GM12875 (cell line): ENCODE measurements around the gene POMGNT2.
A peak's percentile ranks its signal among the peaks of the same experiment; 100 is the strongest.

Experiments
- H3K4me3 ChIP-seq: one replicate; pipeline ENCODE4 v1.5.1; 2011; ENCODE audit warnings: low read depth, low read length, control low read depth
- TF ChIP-seq, protein P1 (sequence below): IDR thresholded peaks from 2 replicates; pipeline ENCODE4 v1.5.1; 2011; ENCODE audit warnings: low read depth, mild to moderate bottlenecking, control low read depth, inconsistent platforms, low read length, moderate library complexity, borderline replicate concordance; ENCODE audit not compliant: insufficient read depth

Gene POMGNT2

DNA sequence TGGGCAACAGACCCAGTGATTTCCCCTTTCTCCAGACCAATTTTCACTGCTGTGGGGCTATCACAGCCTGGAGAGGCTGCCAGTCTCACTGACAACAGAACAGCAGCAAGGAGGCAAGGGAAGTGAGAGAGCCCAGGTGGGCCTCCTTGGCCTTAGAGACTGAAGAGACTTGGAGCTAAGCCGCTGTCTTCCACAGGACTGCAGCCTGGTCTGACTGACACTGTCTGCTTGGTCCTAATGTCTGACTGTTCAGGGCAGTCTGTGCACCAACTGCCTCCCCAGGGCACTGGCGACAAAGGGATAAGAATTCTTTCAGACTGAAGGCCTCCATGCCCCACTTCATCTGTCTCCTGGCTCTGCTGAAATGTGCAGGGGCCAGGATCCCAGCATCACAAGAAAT is 11.5 kb downstream of the POMGNT2 start:
- TF ChIP-seq, protein P1, sequence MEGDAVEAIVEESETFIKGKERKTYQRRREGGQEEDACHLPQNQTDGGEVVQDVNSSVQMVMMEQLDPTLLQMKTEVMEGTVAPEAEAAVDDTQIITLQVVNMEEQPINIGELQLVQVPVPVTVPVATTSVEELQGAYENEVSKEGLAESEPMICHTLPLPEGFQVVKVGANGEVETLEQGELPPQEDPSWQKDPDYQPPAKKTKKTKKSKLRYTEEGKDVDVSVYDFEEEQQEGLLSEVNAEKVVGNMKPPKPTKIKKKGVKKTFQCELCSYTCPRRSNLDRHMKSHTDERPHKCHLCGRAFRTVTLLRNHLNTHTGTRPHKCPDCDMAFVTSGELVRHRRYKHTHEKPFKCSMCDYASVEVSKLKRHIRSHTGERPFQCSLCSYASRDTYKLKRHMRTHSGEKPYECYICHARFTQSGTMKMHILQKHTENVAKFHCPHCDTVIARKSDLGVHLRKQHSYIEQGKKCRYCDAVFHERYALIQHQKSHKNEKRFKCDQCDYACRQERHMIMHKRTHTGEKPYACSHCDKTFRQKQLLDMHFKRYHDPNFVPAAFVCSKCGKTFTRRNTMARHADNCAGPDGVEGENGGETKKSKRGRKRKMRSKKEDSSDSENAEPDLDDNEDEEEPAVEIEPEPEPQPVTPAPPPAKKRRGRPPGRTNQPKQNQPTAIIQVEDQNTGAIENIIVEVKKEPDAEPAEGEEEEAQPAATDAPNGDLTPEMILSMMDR, result no peak
- H3K4me3 ChIP-seq, result no peak overlapping the region

DNA sequence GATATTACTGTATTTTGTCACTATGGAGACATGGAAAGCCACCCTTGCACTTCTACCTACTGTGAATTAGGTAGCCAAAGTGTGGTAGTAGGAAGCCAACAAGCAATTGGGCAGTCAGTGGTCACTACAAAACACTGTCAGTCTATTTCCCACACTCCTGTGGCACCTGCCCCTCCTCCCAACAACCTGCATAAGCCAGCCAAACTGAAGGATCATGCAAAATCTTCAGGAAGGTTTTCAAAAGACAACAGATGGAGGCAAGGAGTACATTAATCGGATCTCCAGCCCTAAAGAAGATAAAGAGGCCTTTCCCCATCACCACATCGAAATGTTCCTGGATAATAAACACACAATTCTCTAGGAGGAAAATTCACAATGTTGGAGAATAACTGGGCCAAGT is 11.9 kb downstream of the POMGNT2 start:
- TF ChIP-seq, protein P1, result no peak
- H3K4me3 ChIP-seq, result no peak overlapping the region

DNA sequence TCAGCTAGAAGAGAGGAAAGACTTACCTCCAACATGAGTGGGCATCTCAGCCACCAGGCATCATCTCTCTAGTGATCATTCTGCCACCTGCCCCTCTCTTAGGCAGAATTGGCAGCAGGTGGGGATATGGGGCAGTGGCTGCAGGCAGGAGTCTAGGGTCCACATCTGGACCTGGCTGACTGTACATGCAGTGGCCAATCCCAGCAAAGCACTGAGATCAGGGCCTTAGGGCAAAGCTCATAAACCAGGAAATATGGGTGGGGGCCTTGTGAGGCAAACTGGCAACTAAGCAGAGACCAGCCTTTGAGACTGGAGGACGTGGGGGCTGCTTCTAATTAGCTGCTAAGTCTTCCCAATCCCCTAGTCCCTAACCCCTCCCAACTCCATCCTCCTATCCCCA is 12.9 kb downstream of the POMGNT2 start:
- H3K4me3 ChIP-seq, result no peak overlapping the region
- TF ChIP-seq, protein P1, result no peak

DNA sequence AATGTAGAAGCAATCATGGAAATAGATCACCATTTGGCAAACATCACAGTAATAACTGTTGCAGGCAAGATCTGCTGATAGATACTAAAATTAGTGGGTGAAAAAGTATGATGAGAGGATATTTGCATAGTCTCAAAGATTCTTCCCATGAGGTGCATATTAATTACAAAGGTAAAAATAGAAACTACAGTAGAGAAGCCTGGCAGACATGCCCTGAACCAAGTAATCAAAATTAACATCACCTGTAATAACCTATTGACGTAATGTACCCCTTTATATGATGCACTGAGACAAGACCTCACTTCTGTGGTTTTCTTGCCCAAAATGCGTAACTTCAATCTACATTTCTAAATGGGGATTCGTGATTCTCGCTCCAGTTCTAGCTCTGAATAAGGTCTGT is 14.4 kb downstream of the POMGNT2 start:
- TF ChIP-seq, protein P1, result no peak
- no peak overlapping the region for H3K4me3 ChIP-seq

DNA sequence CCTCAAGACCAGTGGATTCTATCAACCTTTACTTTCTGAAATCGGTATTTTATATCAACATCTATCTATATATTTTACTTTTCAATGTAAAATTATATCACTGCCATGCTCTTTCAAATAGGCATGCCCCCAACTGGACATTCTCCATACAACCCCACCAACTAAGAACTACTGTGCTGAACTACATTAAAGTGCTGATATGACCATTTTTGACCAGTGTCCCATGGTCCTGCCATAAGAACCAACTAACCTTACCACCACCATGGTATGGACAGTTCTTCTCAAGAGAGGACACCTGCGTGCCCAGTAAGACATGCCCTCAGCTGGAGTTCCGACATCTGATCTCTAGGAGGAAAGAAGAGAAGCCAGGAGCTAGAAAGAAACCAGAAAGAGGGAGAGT is 15.6 kb downstream of the POMGNT2 start:
- TF ChIP-seq, protein P1, result no peak
- no peak overlapping the region for H3K4me3 ChIP-seq

DNA sequence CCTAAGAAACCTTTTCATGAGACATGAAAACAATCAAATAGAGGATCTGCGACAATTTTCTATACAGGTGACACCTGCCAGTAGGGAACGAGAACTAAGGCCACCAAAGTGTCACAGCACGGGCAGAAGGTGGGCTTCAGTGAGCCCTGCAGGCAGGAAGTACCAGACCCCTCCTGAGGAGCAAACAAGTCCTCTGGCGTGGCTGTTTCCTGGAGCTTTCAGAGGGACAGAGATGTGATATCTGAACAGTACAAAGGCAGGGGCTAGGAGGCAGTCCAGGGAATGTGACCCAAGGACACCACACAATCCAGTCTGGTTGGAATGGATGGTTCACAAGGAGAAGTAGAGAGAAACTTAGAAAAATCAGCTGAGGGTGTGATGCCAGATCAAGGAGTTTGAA is 16.8 kb downstream of the POMGNT2 start:
- TF ChIP-seq, protein P1, result no peak
- H3K4me3 ChIP-seq, result no peak overlapping the region

DNA sequence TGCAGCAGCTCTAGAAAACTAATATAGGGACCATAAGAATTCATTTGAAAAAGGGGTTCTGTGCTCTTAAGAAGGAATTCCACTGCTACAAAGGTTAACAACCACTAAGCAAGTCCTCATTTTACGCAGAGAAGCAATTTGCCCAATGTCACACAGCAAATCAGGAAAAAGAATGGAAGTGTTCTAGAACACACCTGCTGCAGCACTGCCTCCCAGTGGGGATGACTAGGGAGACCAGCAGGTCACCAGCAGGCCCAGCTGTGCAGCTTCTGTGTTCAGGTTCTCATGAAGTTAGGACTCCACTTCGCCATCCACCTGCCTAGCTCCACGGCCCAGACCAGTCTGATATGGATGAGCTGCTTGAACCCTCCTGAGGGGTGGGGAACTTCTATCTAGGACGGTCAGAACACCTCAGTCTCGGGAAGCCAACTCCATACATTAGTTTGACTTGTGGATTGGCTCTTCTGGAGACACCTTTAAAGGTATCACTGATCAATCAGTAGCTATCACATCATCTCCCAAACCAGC is 18.6 kb downstream of the POMGNT2 start:
- TF ChIP-seq, protein P1, result 0 out of 2 replicates have a peak, but pooled peaks have one; percentile 14

More for the DNA sequence above, 18.6 kb downstream of the POMGNT2 start:
- H3K4me3 ChIP-seq, result no peak overlapping the region
